HEK293T (cell line): Measurements from ENCODE around the gene NRXN2.
"Not testable (repeated sequence)": the region's sequence is repeated elsewhere in the genome, so short reads cannot be mapped to it uniquely, and the experiment has no call there.

Experiments
- ARNT ChIP-seq: fragments of 450-650 bp; IDR thresholded peaks from 2 replicates; pipeline ENCODE4 v1.6.1; 2017; ENCODE audit warnings: mild to moderate bottlenecking
- CTBP1 ChIP-seq: fragments of 450-650 bp; IDR thresholded peaks from 2 replicates; pipeline ENCODE4 v1.6.1; 2016; ENCODE audit warnings: borderline replicate concordance
- FOXK2 ChIP-seq: fragments of 450-650 bp; IDR thresholded peaks from 2 replicates; pipeline ENCODE4 v1.6.1; 2016; ENCODE audit warnings: mild to moderate bottlenecking
- FOXM1 ChIP-seq: fragments of 450-650 bp; IDR thresholded peaks from 2 replicates; pipeline ENCODE4 v1.6.1; 2017; ENCODE audit warnings: mild to moderate bottlenecking, borderline replicate concordance
- HDGF ChIP-seq: fragments of 450-650 bp; IDR thresholded peaks from 2 replicates; pipeline ENCODE4 v1.6.1; 2017; ENCODE audit warnings: antibody characterized with exemption, borderline replicate concordance
- NFRKB ChIP-seq: fragments of 450-650 bp; IDR thresholded peaks from 2 replicates; pipeline ENCODE4 v1.6.1; 2016; ENCODE audit warnings: mild to moderate bottlenecking, moderate library complexity
- SP1 ChIP-seq: fragments of 450-650 bp; IDR thresholded peaks from 2 replicates; pipeline ENCODE4 v1.6.1; 2017
- SUZ12 ChIP-seq: fragments of 450-650 bp; IDR thresholded peaks from 2 replicates; pipeline ENCODE4 v1.6.1; 2016; ENCODE audit warnings: mild to moderate bottlenecking
- TARDBP ChIP-seq: fragments of 450-650 bp; IDR thresholded peaks from 2 replicates; pipeline ENCODE4 v1.6.1; 2016
- ZNF384 ChIP-seq: fragments of 450-650 bp; IDR thresholded peaks from 2 replicates; pipeline ENCODE4 v1.6.1; 2016
- TF ChIP-seq, protein P1 (sequence below): fragments of 450-650 bp; IDR thresholded peaks from 2 replicates; pipeline ENCODE4 v1.6.1; 2016

- not testable (repeated sequence) for TF ChIP-seq ARNT, SP1, FOXM1, ZNF384, HDGF, SUZ12, CTBP1, NFRKB, FOXK2, TARDBP
- TF ChIP-seq, protein P1, sequence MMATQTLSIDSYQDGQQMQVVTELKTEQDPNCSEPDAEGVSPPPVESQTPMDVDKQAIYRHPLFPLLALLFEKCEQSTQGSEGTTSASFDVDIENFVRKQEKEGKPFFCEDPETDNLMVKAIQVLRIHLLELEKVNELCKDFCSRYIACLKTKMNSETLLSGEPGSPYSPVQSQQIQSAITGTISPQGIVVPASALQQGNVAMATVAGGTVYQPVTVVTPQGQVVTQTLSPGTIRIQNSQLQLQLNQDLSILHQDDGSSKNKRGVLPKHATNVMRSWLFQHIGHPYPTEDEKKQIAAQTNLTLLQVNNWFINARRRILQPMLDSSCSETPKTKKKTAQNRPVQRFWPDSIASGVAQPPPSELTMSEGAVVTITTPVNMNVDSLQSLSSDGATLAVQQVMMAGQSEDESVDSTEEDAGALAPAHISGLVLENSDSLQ: not testable (repeated sequence)
Observed at GRCh38 chr11:64561429-64561828, 161.6 kb downstream of the NRXN2 start.
